Lung microvascular endothelial cell (primary cell): ENCODE measurements around the gene ZNF497. TPM values are rescaled to one million over a fixed set of nuclear protein-coding genes. Genes with fewer than 3 reads are reported as not detected.

Experiments used
- DNase-seq, 2 donors: peaks; one replicate each; pipeline versions ENCODE4 v3.0.0 to v3.0.0-alpha.2; 2010; ENCODE audit warnings: low read depth in 2 of 2
- total RNA-seq: library from RNA; depleted of rRNA; stranded (reverse); fragments of >200 nt; gene quantifications from 2 replicates; pipeline ENCODE4 v1.2.1, GENCODE V29; 2014

The ZNF497 gene
- total RNA-seq, 1 donor from 2014 or later, result 0.99 TPM

GRCh38 chr19:58310685-58311084 lies 51.9 kb downstream of the ZNF497 start:
- peak; percentile 41 to 43 for DNase-seq

GRCh38 chr19:58307736-58308135 lies 54.8 kb downstream of the ZNF497 start:
- no peak for DNase-seq

- peak in 1 of 2 donors; percentile 55 for DNase-seq
These were observed 56.6 kb downstream of the ZNF497 start for GRCh38 chr19:58305932-58306323.

- peak; percentile 99 for DNase-seq
These were observed 57.3 kb downstream of the ZNF497 start, which contains the start of gene ERVK3-1 for GRCh38 chr19:58305065-58305931. TSS of gene ERVK3-1 (plus strand) at chr19:58305377. CDS start at chr19:58312169, 6,792 bp downstream.

GRCh38 chr19:58304748-58305064 lies 57.8 kb downstream of the ZNF497 start:
- DNase-seq, result no peak

Other genes with a start within 250 kb of the ZNF497 start
- 7.2 and 10.3 TPM in 2 replicates for gene ZNF329, start 212.0 kb downstream of the ZNF497 start, total RNA-seq
- 9.6 and 14.3 TPM in 2 replicates for gene ZNF274, start 179.7 kb downstream of the ZNF497 start, total RNA-seq
- 41.4 and 58.5 TPM in 2 replicates for gene ZNF544, start 133.8 kb downstream of the ZNF497 start, total RNA-seq
- 2.6 and 4.2 TPM in 2 replicates for gene ZNF8, start 83.8 kb downstream of the ZNF497 start, total RNA-seq
- 11.1 and 19.4 TPM in 2 replicates for gene ERVK3-1, start 57.4 kb downstream of the ZNF497 start, total RNA-seq
- gene ZSCAN22, start 35.8 kb downstream of the ZNF497 start, total RNA-seq, result 1.3 and 2.0 TPM in 2 replicates
- gene A1BG, start 9.3 kb downstream of the ZNF497 start, total RNA-seq, result 2.0 and 4.6 TPM in 2 replicates
- 0.87 and 1.6 TPM in 2 replicates for gene ZNF837, start 18.3 kb upstream of the ZNF497 start, total RNA-seq
- gene RPS5, start 24.5 kb upstream of the ZNF497 start, total RNA-seq, result 2,255 and 2,472 TPM in 2 replicates
- not detected in 2 replicates for gene RNF225, start 32.9 kb upstream of the ZNF497 start, total RNA-seq
- 5.9 and 9.1 TPM in 2 replicates for gene ZNF584, start 45.9 kb upstream of the ZNF497 start, total RNA-seq
- 4.1 and 6.9 TPM in 2 replicates for gene ZNF132, start 77.4 kb upstream of the ZNF497 start, total RNA-seq
- 4.8 and 7.1 TPM in 2 replicates for gene ZNF324B, start 88.9 kb upstream of the ZNF497 start, total RNA-seq
- 7.6 and 11.9 TPM in 2 replicates for gene ZNF324, start 104.3 kb upstream of the ZNF497 start, total RNA-seq
- gene ZNF446, start 113.6 kb upstream of the ZNF497 start, total RNA-seq, result 3.0 and 3.1 TPM in 2 replicates
- 6.1 and 8.1 TPM in 2 replicates for gene SLC27A5, start 149.2 kb upstream of the ZNF497 start, total RNA-seq
- gene ZBTB45, start 157.1 kb upstream of the ZNF497 start, total RNA-seq, result 3.7 and 5.0 TPM in 2 replicates
- 275 and 278 TPM in 2 replicates for gene TRIM28, start 181.3 kb upstream of the ZNF497 start, total RNA-seq
- 86.1 and 93.5 TPM in 2 replicates for gene CHMP2A, start 192.4 kb upstream of the ZNF497 start, total RNA-seq
- 50.1 and 66.7 TPM in 2 replicates for gene UBE2M, start 195.9 kb upstream of the ZNF497 start, total RNA-seq
- 5.4 and 7.5 TPM in 2 replicates for gene MZF1, start 210.6 kb upstream of the ZNF497 start, total RNA-seq